ENCODE measurements around the gene BCR. TPM values are rescaled to one million over a fixed set of nuclear protein-coding genes. Genes with fewer than 3 reads are reported as not detected.

Gene BCR
- total RNA-seq, 1 experiment from 2014 or later = 129 TPM

- no peak for TF ChIP-seq ZSCAN18 (CRISPR knock-in tag; IDR thresholded peaks at IDR 0.05)
- TF ChIP-seq HMGXB4 (CRISPR knock-in tag; IDR thresholded peaks at IDR 0.05) = no peak
- no peak for TF ChIP-seq AFF4 (CRISPR knock-in tag; IDR thresholded peaks at IDR 0.05; ENCODE audit: borderline replicate concordance)
- no peak for TF ChIP-seq E2F4 (CRISPR knock-in tag; IDR thresholded peaks at IDR 0.05; ENCODE audit: borderline replicate concordance, low read depth)
- no peak for TF ChIP-seq FOXP4 (CRISPR knock-in tag; IDR thresholded peaks at IDR 0.05)
- TF ChIP-seq CREM (CRISPR knock-in tag; IDR thresholded peaks at IDR 0.05) = no peak
- no peak for TF ChIP-seq ERG (CRISPR knock-in tag; IDR thresholded peaks at IDR 0.05)
Measured at GRCh38 chr22:23150762-23151161, 29.5 kb upstream of the BCR start (continued).

GRCh38 chr22:23151827-23152226 lies 28.5 kb upstream of the BCR start:
- ATAC-seq = no peak
- no peaks in the 10 kb centered on the region for H3K9me3 Mint-ChIP-seq
- ChIA-PET CTCF (interaction anchor here (0.7 to 3.4 kb wide), 2 partner anchors 23 to 193 kb away, joined by 3 to 11 read pairs; no protein-coding TSS in a partner anchor), POLR2A (no interaction called here)
- no peaks in the 10 kb centered on the region for H3K36me3 Mint-ChIP-seq
- peaks cover 9% of the 10 kb centered on the region for H3K27me3 Mint-ChIP-seq (ENCODE audit: low read depth)
- H3K4me1 Mint-ChIP-seq = peaks cover 41% of the 10 kb centered on the region
- no peak overlapping the region for H3K27ac Mint-ChIP-seq
- no peak for DNase-seq (ENCODE audit: low spot score)
- H3K4me3 Mint-ChIP-seq = no peak overlapping the region
- no peak for TF ChIP-seq MXD4 (CRISPR knock-in tag; IDR thresholded peaks at IDR 0.05; ENCODE audit: borderline replicate concordance)
- no peak for TF ChIP-seq ETV6 (CRISPR knock-in tag; IDR thresholded peaks at IDR 0.05)
- no peak for TF ChIP-seq RORB (CRISPR knock-in tag; IDR thresholded peaks at IDR 0.05)
- TF ChIP-seq MLX (CRISPR knock-in tag; IDR thresholded peaks at IDR 0.05) = no peak
- TF ChIP-seq TP53 (CRISPR knock-in tag; IDR thresholded peaks at IDR 0.05) = no peak
- no peak for TF ChIP-seq NFATC4 (CRISPR knock-in tag; IDR thresholded peaks at IDR 0.05)
- TF ChIP-seq HMGA2 (CRISPR knock-in tag; IDR thresholded peaks at IDR 0.05) = no peak
- TF ChIP-seq ZNF232 (CRISPR knock-in tag; IDR thresholded peaks at IDR 0.05) = no peak
- no peak for TF ChIP-seq GABPB1 (CRISPR knock-in tag; IDR thresholded peaks at IDR 0.05)
- no peak for TF ChIP-seq ZNF317 (CRISPR knock-in tag; IDR thresholded peaks at IDR 0.05; ENCODE audit: borderline replicate concordance, low read depth)
- TF ChIP-seq SMAD3 (CRISPR knock-in tag; IDR thresholded peaks at IDR 0.05; ENCODE audit: borderline replicate concordance) = no peak
- no peak for TF ChIP-seq IRF2 (CRISPR knock-in tag; IDR thresholded peaks at IDR 0.05; ENCODE audit: borderline replicate concordance, low read depth)
- TF ChIP-seq ZNF138 (CRISPR knock-in tag; conservative IDR thresholded peaks at IDR 0.05) = no peak
- no peak for TF ChIP-seq CREM (CRISPR knock-in tag; IDR thresholded peaks at IDR 0.05)
- TF ChIP-seq ZNF416 (CRISPR knock-in tag; IDR thresholded peaks at IDR 0.05) = no peak

Data from WTC11 (cell line).